HCT116 (cell line): Measurements from ENCODE around the gene PPP2R5B. TPM values are rescaled to one million over a fixed set of nuclear protein-coding genes. Genes with fewer than 3 reads are reported as not detected.

Source experiments
- ATAC-seq: fragments of 200-7000 bp; cut with Tn5 transposase; 2 replicates; pipeline ENCODE4 v1.9.1; 2020; ENCODE audit warnings: mild to moderate bottlenecking, moderate library complexity
- BruUV-seq: library from RNA; stranded (reverse); fragments of 400-500 nt; replicated peaks from 2 replicates; lab custom pipeline; 2021; lab: Mats Ljungman, UMichigan
- CTCF ChIA-PET: fragments of 300-600 bp; sonication (Branson Sonifier 250); formaldehyde crosslinking; loops from one replicate; lab custom pipeline; 2021; ENCODE audit warnings: antibody characterized with exemption; lab: Charles Lee
- POLR2A ChIA-PET: fragments of 300-600, 350-600 bp; sonication (Branson Sonifier 250); formaldehyde crosslinking; loops from one replicate; lab custom pipeline; 2021; ENCODE audit warnings: antibody characterized with exemption; lab: Charles Lee
- RAD21 ChIA-PET, 2 experiments: fragments of 300-600 bp; sonication (Branson Sonifier 250); formaldehyde crosslinking; loops; one replicate each; lab custom pipeline; 2023; ENCODE audit warnings: low total read pairs in 2 of 2; ENCODE audit not compliant: uncharacterized antibody in 2 of 2, unreplicated experiment in 2 of 2, low non-redundant PET in 1 of 2; lab: Charles Lee
- DNase-seq: peaks from one replicate; pipeline ENCODE4 v3.0.0-alpha.2; 2010; ENCODE audit warnings: low read depth, low spot score
- H2AFZ ChIP-seq: fragments of 200-600 bp; shearing (Covaris generic), sonication (generic); 2 replicates; pipeline ENCODE4 v1.6.1; 2017; ENCODE audit warnings: low read depth, mixed run types, mixed read lengths, antibody characterized with exemption, low read length; ENCODE audit not compliant: poor library complexity, severe bottlenecking
- H3K27ac ChIP-seq: 2 replicates; pipeline ENCODE4 v1.5.1; 2012; ENCODE audit warnings: low read depth, low read length
- H3K27me3 ChIP-seq: fragments of 200-600 bp; sonication (generic); 2 replicates; pipeline ENCODE4 v1.6.1; 2016; ENCODE audit warnings: mixed run types, low read length, mixed read lengths; ENCODE audit not compliant: insufficient read depth
- H3K36me3 ChIP-seq, 2 experiments: fragments of 200-500 bp in 1 of 2; fragments of 200-600 bp in 1 of 2; sonication (Bioruptor generic) in 1 of 2; sonication (generic) in 1 of 2; 2 replicates each; pipeline versions ENCODE4 v1.5.1 to v1.6.1; 2014 to 2016; ENCODE audit warnings: low read length in 2 of 2, inconsistent platforms in 1 of 2, mixed read lengths in 1 of 2, mixed run types in 1 of 2; ENCODE audit not compliant: insufficient read depth in 2 of 2, control insufficient read depth in 1 of 2
- H3K4me1 ChIP-seq, 2 experiments: fragments of 200-600 bp in 1 of 2; sonication (generic) in 1 of 2; 2 replicates each; pipeline versions ENCODE4 v1.5.1 to v1.6.1; 2012 to 2017; ENCODE audit warnings: low read length in 2 of 2, inconsistent platforms in 1 of 2, mild to moderate bottlenecking in 1 of 2, mixed read lengths in 1 of 2, mixed run types in 1 of 2, moderate library complexity in 1 of 2; ENCODE audit not compliant: insufficient read depth in 2 of 2, control insufficient read depth in 1 of 2
- H3K4me2 ChIP-seq: fragments of 200-600 bp; sonication (generic); 2 replicates; pipeline ENCODE4 v1.6.1; 2017; ENCODE audit warnings: mixed run types, low read length, mixed read lengths
- H3K4me3 ChIP-seq, 2 experiments: fragments of 200-600 bp in 1 of 2; sonication (generic) in 1 of 2; replicated peaks in 1 of 2; 2 replicates each; pipeline ENCODE4 v1.5.1; 2011 to 2016; ENCODE audit warnings: low read length in 2 of 2, control low read depth in 1 of 2, low read depth in 1 of 2, mild to moderate bottlenecking in 1 of 2, mixed read lengths in 1 of 2, mixed run types in 1 of 2
- H3K79me2 ChIP-seq: fragments of 200-600 bp; sonication (generic); 2 replicates; pipeline ENCODE4 v1.6.1; 2017; ENCODE audit warnings: mild to moderate bottlenecking, mixed run types, low read length, moderate library complexity, mixed read lengths; ENCODE audit not compliant: insufficient read depth
- H3K9ac ChIP-seq: fragments of 200-600 bp; sonication (generic); 2 replicates; pipeline ENCODE4 v1.6.1; 2016; ENCODE audit warnings: low read length, mixed read lengths
- H3K9me2 ChIP-seq: fragments of 200-600 bp; sonication (generic), shearing (Covaris generic); 2 replicates; pipeline ENCODE4 v1.6.1; 2017; ENCODE audit warnings: mixed run types, mild to moderate bottlenecking, moderate library complexity; ENCODE audit not compliant: insufficient read depth
- H3K9me3 ChIP-seq, 2 experiments: fragments of 200-500 bp in 1 of 2; fragments of 200-600 bp in 1 of 2; sonication (Bioruptor generic) in 1 of 2; sonication (generic) in 1 of 2; 2 replicates each; pipeline ENCODE4 v1.6.1; 2014 to 2017; ENCODE audit warnings: low read length in 2 of 2, mixed read lengths in 2 of 2, inconsistent platforms in 1 of 2, low read depth in 1 of 2, mild to moderate bottlenecking in 1 of 2, mixed run types in 1 of 2, moderate library complexity in 1 of 2; ENCODE audit not compliant: control insufficient read depth in 1 of 2, insufficient read depth in 1 of 2
- H4K20me1 ChIP-seq: fragments of 200-600 bp; sonication (generic), shearing (Covaris generic); 2 replicates; pipeline ENCODE4 v1.6.1; 2017; ENCODE audit warnings: mixed run types, mild to moderate bottlenecking, moderate library complexity; ENCODE audit not compliant: insufficient read depth
- CEBPB ChIP-seq: IDR thresholded peaks from 2 replicates; pipeline ENCODE4 v1.6.1; 2012; ENCODE audit warnings: low read depth
- EGR1 ChIP-seq: IDR thresholded peaks from 2 replicates; pipeline ENCODE4 v1.6.1; 2012; ENCODE audit warnings: low read depth
- ELF1 ChIP-seq: IDR thresholded peaks from 2 replicates; pipeline ENCODE4 v1.6.1; 2012; ENCODE audit warnings: low read depth, borderline replicate concordance
- EZH2phosphoT487 ChIP-seq: fragments of 200-600 bp; IDR thresholded peaks from 2 replicates; pipeline ENCODE4 v1.6.1; 2018; ENCODE audit warnings: antibody characterized with exemption, borderline replicate concordance
- FOSL1 ChIP-seq: IDR thresholded peaks from 2 replicates; pipeline ENCODE4 v1.6.1; 2012; ENCODE audit warnings: low read depth
- POLR2A ChIP-seq: IDR thresholded peaks from 2 replicates; pipeline ENCODE4 v1.7.0; 2011; ENCODE audit warnings: borderline replicate concordance; ENCODE audit not compliant: insufficient read depth, insufficient read length; ENCODE audit errors: extremely low read depth
- POLR2AphosphoS5 ChIP-seq: IDR thresholded peaks from 2 replicates; pipeline ENCODE4 v1.6.1; 2011; ENCODE audit warnings: mild to moderate bottlenecking, low read depth, low read length, moderate library complexity
- RAD21 ChIP-seq: IDR thresholded peaks from 2 replicates; pipeline ENCODE4 v1.6.1; 2012; ENCODE audit warnings: low read depth, mild to moderate bottlenecking
- SIN3A ChIP-seq: IDR thresholded peaks from 2 replicates; pipeline ENCODE4 v1.6.1; 2012; ENCODE audit warnings: low read depth
- SP1 ChIP-seq: IDR thresholded peaks from 2 replicates; pipeline ENCODE4 v1.6.1; 2012; ENCODE audit warnings: low read depth
- SRF ChIP-seq: IDR thresholded peaks from 2 replicates; pipeline ENCODE4 v1.6.1; 2012; ENCODE audit warnings: low read depth
- TCF7L2 ChIP-seq: IDR thresholded peaks from 2 replicates; pipeline ENCODE4 v1.7.0; 2011; ENCODE audit warnings: borderline replicate concordance, inconsistent platforms; ENCODE audit not compliant: insufficient read depth, insufficient read length; ENCODE audit errors: extremely low read depth
- YY1 ChIP-seq: IDR thresholded peaks from 2 replicates; pipeline ENCODE4 v1.6.1; 2011; ENCODE audit warnings: low read length, low read depth, moderate library complexity, mild to moderate bottlenecking; ENCODE audit not compliant: insufficient replicate concordance; ENCODE audit errors: extremely low read depth
- intact Hi-C: fragments of 100-400 bp; cut with micrococcal nuclease; formaldehyde crosslinking; loops from 2 replicates; pipeline ENCODE4 v1.10.0; 2022
- total RNA-seq: library from RNA; stranded (reverse); gene quantifications from one replicate; pipeline ENCODE4 v1.2.1, GENCODE V29; 2021; ENCODE audit not compliant: unreplicated experiment
- TF ChIP-seq, protein P1 (sequence below), 3 experiments: fragments of 200-600 bp in 1 of 3; sonication (generic) in 1 of 3; IDR thresholded peaks in 2 of 3; conservative IDR thresholded peaks in 1 of 3; 2 replicates each; pipeline ENCODE4 v1.5.1; 2012 to 2017; ENCODE audit warnings: low read depth in 2 of 3, low read length in 2 of 3, antibody characterized with exemption in 1 of 3, borderline replicate concordance in 1 of 3, control low read depth in 1 of 3, mild to moderate bottlenecking in 1 of 3, mixed read lengths in 1 of 3, mixed run types in 1 of 3, moderate library complexity in 1 of 3; ENCODE audit not compliant: insufficient read depth in 1 of 3
- TF ChIP-seq, protein P2 (sequence below): IDR thresholded peaks from 2 replicates; pipeline ENCODE4 v1.6.1; 2012
- TF ChIP-seq, protein P3 (sequence below): IDR thresholded peaks from 2 replicates; pipeline ENCODE4 v1.6.1; 2012; ENCODE audit warnings: low read depth
- TF ChIP-seq, protein P4 (sequence below): IDR thresholded peaks from 2 replicates; pipeline ENCODE4 v1.6.1; 2011; ENCODE audit warnings: mild to moderate bottlenecking, low read length, moderate library complexity; ENCODE audit not compliant: insufficient replicate concordance; ENCODE audit errors: extremely low read depth

PPP2R5B gene
- total RNA-seq, 1 experiment from 2014 or later: 10.9 TPM

DNA sequence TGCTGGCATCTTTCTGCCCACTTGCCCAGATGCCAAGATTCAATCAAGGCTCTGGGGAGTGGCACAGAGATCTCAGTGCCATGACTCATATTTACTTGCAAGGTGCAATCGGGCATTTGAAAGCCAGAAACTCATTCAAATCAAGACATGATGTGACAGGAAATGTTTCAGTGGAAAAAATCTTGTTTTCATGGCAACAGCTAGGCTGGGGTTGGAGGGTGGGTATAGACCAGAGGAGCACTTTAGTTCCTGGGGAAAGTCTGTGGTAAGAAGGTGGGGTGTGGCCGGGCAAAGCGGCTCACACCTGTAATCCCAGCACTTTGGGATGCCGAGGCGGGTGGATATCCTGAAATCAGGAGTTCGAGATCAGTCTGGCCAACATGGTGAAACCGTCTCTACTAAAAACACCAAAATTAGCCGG is 46.3 kb downstream of the PPP2R5B start:
- intact Hi-C loops: no loop called here
- Histone ChIP-seq H3K27ac (no peak overlapping the region), H3K36me3 (no peaks in the 10 kb centered on the region), H3K4me1 (peaks cover 0 to 3% of the 10 kb centered on the region in 2 experiments; a peak in 1 of 4 replicates), H4K20me1 (no peaks in the 10 kb centered on the region), H3K9me2 (no peaks in the 10 kb centered on the region), H3K4me3 (no peak overlapping the region), H3K9me3 (no peaks in the 10 kb centered on the region), H3K79me2 (no peaks in the 10 kb centered on the region), H3K9ac (no peak overlapping the region), H3K27me3 (no peaks in the 10 kb centered on the region), H3K4me2 (no peak overlapping the region), H2AFZ (no peak overlapping the region)
- DNase-seq (no peak), ATAC-seq (no peak)
- POLR2A ChIA-PET: no interaction called here
- no TSS peak for BruUV-seq
- CTCF ChIA-PET: no interaction called here
- TF ChIP-seq SRF (no peak), EGR1 (no peak), POLR2AphosphoS5 (no peak), FOSL1 (no peak), SP1 (no peak), POLR2A (no peak), SIN3A (no peak), YY1 (no peak), EZH2phosphoT487 (no peak), RAD21 (no peak), ELF1 (no peak), TCF7L2 (no peak), CEBPB (no peak)
- TF ChIP-seq, protein P1, sequence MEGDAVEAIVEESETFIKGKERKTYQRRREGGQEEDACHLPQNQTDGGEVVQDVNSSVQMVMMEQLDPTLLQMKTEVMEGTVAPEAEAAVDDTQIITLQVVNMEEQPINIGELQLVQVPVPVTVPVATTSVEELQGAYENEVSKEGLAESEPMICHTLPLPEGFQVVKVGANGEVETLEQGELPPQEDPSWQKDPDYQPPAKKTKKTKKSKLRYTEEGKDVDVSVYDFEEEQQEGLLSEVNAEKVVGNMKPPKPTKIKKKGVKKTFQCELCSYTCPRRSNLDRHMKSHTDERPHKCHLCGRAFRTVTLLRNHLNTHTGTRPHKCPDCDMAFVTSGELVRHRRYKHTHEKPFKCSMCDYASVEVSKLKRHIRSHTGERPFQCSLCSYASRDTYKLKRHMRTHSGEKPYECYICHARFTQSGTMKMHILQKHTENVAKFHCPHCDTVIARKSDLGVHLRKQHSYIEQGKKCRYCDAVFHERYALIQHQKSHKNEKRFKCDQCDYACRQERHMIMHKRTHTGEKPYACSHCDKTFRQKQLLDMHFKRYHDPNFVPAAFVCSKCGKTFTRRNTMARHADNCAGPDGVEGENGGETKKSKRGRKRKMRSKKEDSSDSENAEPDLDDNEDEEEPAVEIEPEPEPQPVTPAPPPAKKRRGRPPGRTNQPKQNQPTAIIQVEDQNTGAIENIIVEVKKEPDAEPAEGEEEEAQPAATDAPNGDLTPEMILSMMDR (IDR thresholded peaks at IDR 0.05 in 2 of 3, conservative IDR thresholded peaks at IDR 0.05 in 1 of 3; ENCODE audit: borderline replicate concordance in 1 of 3, insufficient read depth in 1 of 3, low read depth in 2 of 3, low read length in 2 of 3): no peak
- TF ChIP-seq, protein P2, sequence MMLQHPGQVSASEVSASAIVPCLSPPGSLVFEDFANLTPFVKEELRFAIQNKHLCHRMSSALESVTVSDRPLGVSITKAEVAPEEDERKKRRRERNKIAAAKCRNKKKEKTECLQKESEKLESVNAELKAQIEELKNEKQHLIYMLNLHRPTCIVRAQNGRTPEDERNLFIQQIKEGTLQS: no peak
- TF ChIP-seq, protein P3, sequence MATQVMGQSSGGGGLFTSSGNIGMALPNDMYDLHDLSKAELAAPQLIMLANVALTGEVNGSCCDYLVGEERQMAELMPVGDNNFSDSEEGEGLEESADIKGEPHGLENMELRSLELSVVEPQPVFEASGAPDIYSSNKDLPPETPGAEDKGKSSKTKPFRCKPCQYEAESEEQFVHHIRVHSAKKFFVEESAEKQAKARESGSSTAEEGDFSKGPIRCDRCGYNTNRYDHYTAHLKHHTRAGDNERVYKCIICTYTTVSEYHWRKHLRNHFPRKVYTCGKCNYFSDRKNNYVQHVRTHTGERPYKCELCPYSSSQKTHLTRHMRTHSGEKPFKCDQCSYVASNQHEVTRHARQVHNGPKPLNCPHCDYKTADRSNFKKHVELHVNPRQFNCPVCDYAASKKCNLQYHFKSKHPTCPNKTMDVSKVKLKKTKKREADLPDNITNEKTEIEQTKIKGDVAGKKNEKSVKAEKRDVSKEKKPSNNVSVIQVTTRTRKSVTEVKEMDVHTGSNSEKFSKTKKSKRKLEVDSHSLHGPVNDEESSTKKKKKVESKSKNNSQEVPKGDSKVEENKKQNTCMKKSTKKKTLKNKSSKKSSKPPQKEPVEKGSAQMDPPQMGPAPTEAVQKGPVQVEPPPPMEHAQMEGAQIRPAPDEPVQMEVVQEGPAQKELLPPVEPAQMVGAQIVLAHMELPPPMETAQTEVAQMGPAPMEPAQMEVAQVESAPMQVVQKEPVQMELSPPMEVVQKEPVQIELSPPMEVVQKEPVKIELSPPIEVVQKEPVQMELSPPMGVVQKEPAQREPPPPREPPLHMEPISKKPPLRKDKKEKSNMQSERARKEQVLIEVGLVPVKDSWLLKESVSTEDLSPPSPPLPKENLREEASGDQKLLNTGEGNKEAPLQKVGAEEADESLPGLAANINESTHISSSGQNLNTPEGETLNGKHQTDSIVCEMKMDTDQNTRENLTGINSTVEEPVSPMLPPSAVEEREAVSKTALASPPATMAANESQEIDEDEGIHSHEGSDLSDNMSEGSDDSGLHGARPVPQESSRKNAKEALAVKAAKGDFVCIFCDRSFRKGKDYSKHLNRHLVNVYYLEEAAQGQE: no peak
- TF ChIP-seq, protein P4, sequence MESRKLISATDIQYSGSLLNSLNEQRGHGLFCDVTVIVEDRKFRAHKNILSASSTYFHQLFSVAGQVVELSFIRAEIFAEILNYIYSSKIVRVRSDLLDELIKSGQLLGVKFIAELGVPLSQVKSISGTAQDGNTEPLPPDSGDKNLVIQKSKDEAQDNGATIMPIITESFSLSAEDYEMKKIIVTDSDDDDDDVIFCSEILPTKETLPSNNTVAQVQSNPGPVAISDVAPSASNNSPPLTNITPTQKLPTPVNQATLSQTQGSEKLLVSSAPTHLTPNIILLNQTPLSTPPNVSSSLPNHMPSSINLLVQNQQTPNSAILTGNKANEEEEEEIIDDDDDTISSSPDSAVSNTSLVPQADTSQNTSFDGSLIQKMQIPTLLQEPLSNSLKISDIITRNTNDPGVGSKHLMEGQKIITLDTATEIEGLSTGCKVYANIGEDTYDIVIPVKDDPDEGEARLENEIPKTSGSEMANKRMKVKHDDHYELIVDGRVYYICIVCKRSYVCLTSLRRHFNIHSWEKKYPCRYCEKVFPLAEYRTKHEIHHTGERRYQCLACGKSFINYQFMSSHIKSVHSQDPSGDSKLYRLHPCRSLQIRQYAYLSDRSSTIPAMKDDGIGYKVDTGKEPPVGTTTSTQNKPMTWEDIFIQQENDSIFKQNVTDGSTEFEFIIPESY: no peak
- RAD21 ChIA-PET: no interaction called here
